OCI-LY1 (cell line): ENCODE data around the gene THRA.

Experiments
- H2AFZ ChIP-seq: fragments of 200-600 bp; sonication (generic), shearing (Covaris generic); 2 replicates; pipeline ENCODE4 v1.6.0; 2014; ENCODE audit warnings: antibody characterized with exemption, mild to moderate bottlenecking, low read length
- H3F3A ChIP-seq: fragments of 200-600 bp; sonication (generic), shearing (Covaris generic); 2 replicates; pipeline ENCODE4 v1.6.0; 2014; ENCODE audit warnings: mild to moderate bottlenecking, antibody characterized with exemption, low read length, moderate library complexity; ENCODE audit not compliant: insufficient read depth
- H3K27ac ChIP-seq: fragments of 200-600 bp; sonication (generic); 2 replicates; pipeline ENCODE4 v1.5.1; 2014; ENCODE audit warnings: low read length, mixed run types, mild to moderate bottlenecking, low read depth; ENCODE audit not compliant: poor library complexity, severe bottlenecking
- H3K27me3 ChIP-seq: fragments of 200-600 bp; sonication (generic); 2 replicates; pipeline ENCODE4 v1.6.0; 2014; ENCODE audit warnings: antibody characterized with exemption, mild to moderate bottlenecking, low read length, moderate library complexity; ENCODE audit not compliant: insufficient read depth
- H3K36me3 ChIP-seq: fragments of 200-600 bp; sonication (generic); 2 replicates; pipeline ENCODE4 v1.6.1; 2014; ENCODE audit warnings: mild to moderate bottlenecking, antibody characterized with exemption, low read length, moderate library complexity, mixed read lengths; ENCODE audit not compliant: insufficient read depth
- H3K4me1 ChIP-seq: fragments of 200-600 bp; sonication (generic); 2 replicates; pipeline ENCODE4 v1.5.1; 2014; ENCODE audit warnings: mild to moderate bottlenecking, low read length, moderate library complexity; ENCODE audit not compliant: insufficient read depth, severe bottlenecking
- H3K4me2 ChIP-seq: fragments of 200-600 bp; sonication (generic), shearing (Covaris generic); 2 replicates; pipeline ENCODE4 v1.6.1; 2014; ENCODE audit warnings: low read length
- H3K4me3 ChIP-seq: fragments of 200-600 bp; sonication (generic); 2 replicates; pipeline ENCODE4 v1.5.1; 2014; ENCODE audit warnings: low read length, low read depth, mild to moderate bottlenecking, mixed read lengths; ENCODE audit not compliant: poor library complexity, severe bottlenecking
- H3K79me2 ChIP-seq: fragments of 200-600 bp; shearing (Covaris generic); 2 replicates; pipeline ENCODE4 v1.6.1; 2016; ENCODE audit warnings: mixed run types, low read length, mixed read lengths; ENCODE audit not compliant: insufficient read depth
- H3K9ac ChIP-seq: fragments of 200-600 bp; sonication (generic), shearing (Covaris generic); 2 replicates; pipeline ENCODE4 v1.6.1; 2014; ENCODE audit warnings: mild to moderate bottlenecking, low read length, mixed read lengths
- H3K9me2 ChIP-seq: fragments of 200-600 bp; sonication (generic), shearing (Covaris generic); 2 replicates; pipeline ENCODE4 v1.6.1; 2014; ENCODE audit warnings: low read depth, mild to moderate bottlenecking, low read length, mixed read lengths
- H3K9me3 ChIP-seq: fragments of 200-600 bp; shearing (Covaris generic); 2 replicates; pipeline ENCODE4 v1.6.1; 2014; ENCODE audit warnings: low read length, mixed read lengths
- H4K20me1 ChIP-seq: fragments of 200-600 bp; sonication (generic), shearing (Covaris generic); 2 replicates; pipeline ENCODE4 v1.6.0; 2016; ENCODE audit warnings: mild to moderate bottlenecking, low read length; ENCODE audit not compliant: insufficient read depth
- EZH2 ChIP-seq: fragments of 200-600 bp; sonication (generic), shearing (Covaris generic); IDR thresholded peaks from 2 replicates; pipeline ENCODE4 v1.8.0; 2017; ENCODE audit warnings: borderline replicate concordance, mixed run types, mild to moderate bottlenecking, antibody characterized with exemption, low read length, moderate library complexity, mixed read lengths
- TF ChIP-seq, protein P1 (sequence below): fragments of 200-600 bp; sonication (generic), shearing (Covaris generic); IDR thresholded peaks from 2 replicates; pipeline ENCODE4 v1.5.1; 2017; ENCODE audit warnings: mild to moderate bottlenecking, antibody characterized with exemption, low read length, moderate library complexity, mixed read lengths

THRA gene

DNA sequence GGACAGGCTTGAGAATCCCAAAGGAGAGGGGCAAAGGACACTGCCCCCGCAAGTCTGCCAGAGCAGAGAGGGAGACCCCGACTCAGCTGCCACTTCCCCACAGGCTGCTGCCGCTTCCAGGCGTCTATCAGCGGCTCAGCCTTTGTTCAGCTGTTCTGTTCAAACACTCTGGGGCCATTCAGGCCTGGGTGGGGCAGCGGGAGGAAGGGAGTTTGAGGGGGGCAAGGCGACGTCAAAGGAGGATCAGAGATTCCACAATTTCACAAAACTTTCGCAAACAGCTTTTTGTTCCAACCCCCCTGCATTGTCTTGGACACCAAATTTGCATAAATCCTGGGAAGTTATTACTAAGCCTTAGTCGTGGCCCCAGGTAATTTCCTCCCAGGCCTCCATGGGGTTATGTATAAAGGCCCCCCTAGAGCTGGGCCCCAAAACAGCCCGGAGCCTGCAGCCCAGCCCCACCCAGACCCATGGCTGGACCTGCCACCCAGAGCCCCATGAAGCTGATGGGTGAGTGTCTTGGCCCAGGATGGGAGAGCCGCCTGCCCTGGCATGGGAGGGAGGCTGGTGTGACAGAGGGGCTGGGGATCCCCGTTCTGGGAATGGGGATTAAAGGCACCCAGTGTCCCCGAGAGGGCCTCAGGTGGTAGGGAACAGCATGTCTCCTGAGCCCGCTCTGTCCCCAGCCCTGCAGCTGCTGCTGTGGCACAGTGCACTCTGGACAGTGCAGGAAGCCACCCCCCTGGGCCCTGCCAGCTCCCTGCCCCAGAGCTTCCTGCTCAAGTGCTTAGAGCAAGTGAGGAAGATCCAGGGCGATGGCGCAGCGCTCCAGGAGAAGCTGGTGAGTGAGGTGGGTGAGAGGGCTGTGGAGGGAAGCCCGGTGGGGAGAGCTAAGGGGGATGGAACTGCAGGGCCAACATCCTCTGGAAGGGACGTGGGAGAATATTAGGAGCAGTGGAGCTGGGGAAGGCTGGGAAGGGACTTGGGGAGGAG, 47.5 kb upstream of the THRA start, which contains the start of gene CSF3:
Gene CSF3, plus strand, starts transcription at position 436 of the 993 bp plus-strand sequence. Its CDS starts 35 bp downstream, at position 471.
- no peak within 1 kb of the TSS for H3K27ac ChIP-seq
- H2AFZ ChIP-seq = no peak within 1 kb of the TSS
- peaks cover 15% of the 10 kb centered on the region; the same call in 1 of the 2 replicates for H3K36me3 ChIP-seq
- H3K9me2 ChIP-seq = no peaks in the 10 kb centered on the region
- H3K27me3 ChIP-seq = no peaks in the 10 kb centered on the region
- no peak within 1 kb of the TSS for H3K4me3 ChIP-seq
- TF ChIP-seq, protein P1, sequence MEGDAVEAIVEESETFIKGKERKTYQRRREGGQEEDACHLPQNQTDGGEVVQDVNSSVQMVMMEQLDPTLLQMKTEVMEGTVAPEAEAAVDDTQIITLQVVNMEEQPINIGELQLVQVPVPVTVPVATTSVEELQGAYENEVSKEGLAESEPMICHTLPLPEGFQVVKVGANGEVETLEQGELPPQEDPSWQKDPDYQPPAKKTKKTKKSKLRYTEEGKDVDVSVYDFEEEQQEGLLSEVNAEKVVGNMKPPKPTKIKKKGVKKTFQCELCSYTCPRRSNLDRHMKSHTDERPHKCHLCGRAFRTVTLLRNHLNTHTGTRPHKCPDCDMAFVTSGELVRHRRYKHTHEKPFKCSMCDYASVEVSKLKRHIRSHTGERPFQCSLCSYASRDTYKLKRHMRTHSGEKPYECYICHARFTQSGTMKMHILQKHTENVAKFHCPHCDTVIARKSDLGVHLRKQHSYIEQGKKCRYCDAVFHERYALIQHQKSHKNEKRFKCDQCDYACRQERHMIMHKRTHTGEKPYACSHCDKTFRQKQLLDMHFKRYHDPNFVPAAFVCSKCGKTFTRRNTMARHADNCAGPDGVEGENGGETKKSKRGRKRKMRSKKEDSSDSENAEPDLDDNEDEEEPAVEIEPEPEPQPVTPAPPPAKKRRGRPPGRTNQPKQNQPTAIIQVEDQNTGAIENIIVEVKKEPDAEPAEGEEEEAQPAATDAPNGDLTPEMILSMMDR = no peak
- TF ChIP-seq EZH2 = no peak
- H3K9ac ChIP-seq = no peak within 1 kb of the TSS
- no peaks in the 10 kb centered on the region for H3K4me1 ChIP-seq
- no peaks in the 10 kb centered on the region for H3F3A ChIP-seq
- no peak within 1 kb of the TSS for H3K4me2 ChIP-seq
- H3K9me3 ChIP-seq = no peaks in the 10 kb centered on the region
- H3K79me2 ChIP-seq = no peaks in the 10 kb centered on the region
- H4K20me1 ChIP-seq = no peaks in the 10 kb centered on the region

GRCh38 chr17:40015998-40016985, 46.5 kb upstream of the THRA start:
- H3K27ac ChIP-seq = no peak overlapping the region
- peaks cover 15% of the 10 kb centered on the region; the same call in 1 of the 2 replicates for H3K36me3 ChIP-seq
- no peaks in the 10 kb centered on the region for H3K4me1 ChIP-seq
- H3K79me2 ChIP-seq = no peaks in the 10 kb centered on the region
- no peak for TF ChIP-seq EZH2
- TF ChIP-seq, protein P1 = no peak
- no peak overlapping the region for H3K4me3 ChIP-seq
- no peaks in the 10 kb centered on the region for H3K27me3 ChIP-seq
- H3K9ac ChIP-seq = no peak overlapping the region
- no peaks in the 10 kb centered on the region for H3K9me3 ChIP-seq
- no peaks in the 10 kb centered on the region for H3F3A ChIP-seq
- H3K9me2 ChIP-seq = no peaks in the 10 kb centered on the region
- H3K4me2 ChIP-seq = no peak overlapping the region
- no peaks in the 10 kb centered on the region for H4K20me1 ChIP-seq
- no peak overlapping the region for H2AFZ ChIP-seq

DNA sequence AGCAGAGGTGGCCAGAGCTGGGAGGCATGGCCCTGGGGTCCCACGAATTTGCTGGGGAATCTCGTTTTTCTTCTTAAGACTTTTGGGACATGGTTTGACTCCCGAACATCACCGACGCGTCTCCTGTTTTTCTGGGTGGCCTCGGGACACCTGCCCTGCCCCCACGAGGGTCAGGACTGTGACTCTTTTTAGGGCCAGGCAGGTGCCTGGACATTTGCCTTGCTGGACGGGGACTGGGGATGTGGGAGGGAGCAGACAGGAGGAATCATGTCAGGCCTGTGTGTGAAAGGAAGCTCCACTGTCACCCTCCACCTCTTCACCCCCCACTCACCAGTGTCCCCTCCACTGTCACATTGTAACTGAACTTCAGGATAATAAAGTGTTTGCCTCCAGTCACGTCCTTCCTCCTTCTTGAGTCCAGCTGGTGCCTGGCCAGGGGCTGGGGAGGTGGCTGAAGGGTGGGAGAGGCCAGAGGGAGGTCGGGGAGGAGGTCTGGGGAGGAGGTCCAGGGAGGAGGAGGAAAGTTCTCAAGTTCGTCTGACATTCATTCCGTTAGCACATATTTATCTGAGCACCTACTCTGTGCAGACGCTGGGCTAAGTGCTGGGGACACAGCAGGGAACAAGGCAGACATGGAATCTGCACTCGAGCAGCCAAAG, 45.2 kb upstream of the THRA start:
- H3K9me3 ChIP-seq = no peaks in the 10 kb centered on the region
- H3K27ac ChIP-seq = no peak overlapping the region
- H3K4me3 ChIP-seq = no peak overlapping the region
- TF ChIP-seq, protein P1 = no peak
- no peak for TF ChIP-seq EZH2
- no peaks in the 10 kb centered on the region for H3K4me1 ChIP-seq
- H3K9me2 ChIP-seq = no peaks in the 10 kb centered on the region
- no peak overlapping the region for H2AFZ ChIP-seq
- H3K9ac ChIP-seq = no peak overlapping the region
- no peak overlapping the region for H3K4me2 ChIP-seq
- H4K20me1 ChIP-seq = no peaks in the 10 kb centered on the region
- H3K27me3 ChIP-seq = no peaks in the 10 kb centered on the region
- H3F3A ChIP-seq = no peaks in the 10 kb centered on the region
- peaks cover 25% of the 10 kb centered on the region for H3K36me3 ChIP-seq
- H3K79me2 ChIP-seq = no peaks in the 10 kb centered on the region
